Stimulated activated CD4-positive, alpha-beta T cell treated with anti-CD3 and anti-CD28 coated beads, Interleukin-4, amount 100 ng/mL, for 1 hour (primary cell): Measurements from ENCODE around the gene BCORL1.

Source experiments
- DNase-seq: peaks from one replicate; pipeline ENCODE4 v3.0.0-alpha.2; 2020

The BCORL1 gene

GRCh38 chrX:129982300-129983251, at the start of gene BCORL1:
BCORL1 (plus strand) TSS chrX:129982635; CDS start chrX:130005232, 22,597 bp downstream.
- peak; percentile 82 for DNase-seq

GRCh38 chrX:129932821-129933321, 49.6 kb upstream of the BCORL1 start:
- peak; percentile 4 for DNase-seq

- DNase-seq: no peak
Measured at GRCh38 chrX:129933700-129934099, 48.7 kb upstream of the BCORL1 start.

GRCh38 chrX:129934461-129934860, 48.0 kb upstream of the BCORL1 start:
- DNase-seq: no peak

GRCh38 chrX:129934952-129935351, 47.5 kb upstream of the BCORL1 start:
- DNase-seq: no peak

DNA sequence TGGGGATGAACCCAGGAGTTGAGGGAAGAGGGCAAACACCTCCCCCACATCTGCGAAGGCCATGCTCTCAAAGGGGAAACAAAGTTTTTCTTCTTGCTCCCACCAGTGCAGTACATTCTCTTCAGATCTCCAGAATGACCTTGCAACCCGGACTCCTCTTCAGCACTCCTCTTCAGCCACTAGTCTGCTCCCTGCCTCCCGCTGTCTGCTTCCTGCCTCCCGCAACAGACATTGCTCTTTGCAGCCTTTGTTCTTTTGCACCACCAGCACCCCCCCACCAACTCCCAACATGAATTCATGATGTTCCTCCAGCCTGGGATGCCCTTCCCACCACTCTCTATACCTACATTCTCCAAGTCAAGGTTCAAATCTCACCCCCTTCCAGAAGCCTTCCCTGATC, 44.4 kb upstream of the BCORL1 start:
- DNase-seq: no peak

GRCh38 chrX:129939986-129940385, 42.4 kb upstream of the BCORL1 start:
- no peak for DNase-seq

GRCh38 chrX:129940721-129941120, 41.7 kb upstream of the BCORL1 start:
- no peak for DNase-seq

- DNase-seq: no peak
Measured at GRCh38 chrX:129945131-129945530, 37.3 kb upstream of the BCORL1 start.

- no peak for DNase-seq
Measured at GRCh38 chrX:129953334-129953648, 29.1 kb upstream of the BCORL1 start.

- DNase-seq: no peak
Measured at GRCh38 chrX:129953881-129954280, 28.6 kb upstream of the BCORL1 start.

GRCh38 chrX:129954804-129955203, 27.6 kb upstream of the BCORL1 start:
- no peak for DNase-seq

- no peak for DNase-seq
Measured at GRCh38 chrX:129955682-129956081, 26.8 kb upstream of the BCORL1 start.

- DNase-seq: no peak
Measured at GRCh38 chrX:129956145-129956544, 26.3 kb upstream of the BCORL1 start.

GRCh38 chrX:129956765-129957164, 25.7 kb upstream of the BCORL1 start:
- no peak for DNase-seq

DNA sequence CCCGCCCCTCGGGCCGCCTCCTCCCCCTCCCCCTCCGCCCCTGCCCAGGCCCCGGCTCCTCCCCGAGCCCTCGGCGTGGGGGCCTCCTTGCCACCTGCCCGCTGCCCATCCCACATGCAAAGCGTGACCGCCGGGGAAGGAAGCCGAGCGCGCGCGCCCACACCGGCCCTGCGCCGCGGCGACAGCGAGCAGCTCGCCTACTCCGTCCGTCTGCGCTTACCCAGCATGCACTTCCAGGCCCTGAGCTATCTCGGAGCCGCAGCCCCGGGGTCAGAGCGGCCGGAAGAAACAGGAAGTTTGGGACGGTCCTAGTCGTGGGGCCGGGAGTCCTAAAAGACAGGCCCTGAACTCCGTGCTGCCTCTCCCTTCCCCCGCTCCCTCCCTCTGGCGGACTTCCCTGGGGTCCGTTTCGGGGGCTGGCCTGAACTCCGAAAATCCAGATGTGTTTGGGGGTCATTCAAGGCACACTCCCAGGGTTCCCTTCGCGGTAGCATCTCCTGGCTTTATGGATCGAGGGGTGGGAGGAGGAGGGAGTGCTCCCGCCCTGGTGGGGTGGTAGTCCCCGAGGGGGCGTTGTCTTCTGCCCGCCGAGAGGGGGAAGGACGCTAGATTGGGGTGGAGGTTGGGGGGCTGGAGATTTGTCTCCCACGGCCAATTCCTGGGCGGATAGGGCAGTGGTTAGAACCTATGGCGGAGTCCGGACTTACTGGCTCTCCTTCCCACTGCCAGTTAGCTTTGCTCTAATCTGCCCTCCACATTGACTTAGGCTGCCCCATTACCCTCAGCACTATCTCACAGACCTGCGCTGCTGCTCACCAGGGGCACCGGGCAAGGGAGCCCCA, 25.0 kb upstream of the BCORL1 start:
- peak; percentile 49 for DNase-seq

DNA sequence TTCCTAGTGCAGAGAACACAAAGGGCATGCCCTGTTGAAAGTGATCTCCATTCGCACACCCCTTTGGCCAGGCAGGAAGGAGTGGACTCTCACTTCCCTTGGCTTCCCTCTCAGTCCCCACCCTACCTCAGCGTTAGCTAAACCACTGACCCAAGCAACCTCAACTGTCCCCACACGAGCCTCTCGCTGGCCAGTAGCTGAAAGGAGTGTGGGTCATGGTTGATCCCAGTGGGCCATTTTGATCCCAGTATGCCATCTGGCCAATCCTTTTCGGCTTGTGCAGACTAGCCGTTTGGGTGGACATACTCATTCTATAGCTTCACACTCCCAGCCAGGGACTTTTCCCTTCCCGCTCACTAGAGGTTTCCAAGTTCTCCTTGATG, 24.4 kb upstream of the BCORL1 start:
- DNase-seq: no peak

GRCh38 chrX:129958814-129959492, 23.5 kb upstream of the BCORL1 start:
- no peak for DNase-seq

DNA sequence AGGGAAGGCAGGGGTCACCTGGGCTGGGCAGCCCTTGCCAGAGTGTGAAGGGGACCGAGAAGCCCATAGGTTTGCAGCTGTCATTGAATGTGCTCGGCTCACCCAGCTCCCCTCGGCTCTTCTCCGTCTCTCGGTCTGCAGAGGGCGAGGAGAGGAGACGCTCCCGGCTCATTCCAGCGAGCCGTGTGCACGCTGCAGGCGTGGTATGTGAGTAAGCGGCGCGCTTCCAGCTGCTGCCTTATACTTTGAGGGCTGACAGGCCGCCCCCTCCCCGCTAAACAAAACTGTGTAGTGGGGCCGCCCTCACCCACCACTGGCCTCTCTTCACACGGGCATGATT, 23.0 kb upstream of the BCORL1 start:
- DNase-seq: no peak

DNA sequence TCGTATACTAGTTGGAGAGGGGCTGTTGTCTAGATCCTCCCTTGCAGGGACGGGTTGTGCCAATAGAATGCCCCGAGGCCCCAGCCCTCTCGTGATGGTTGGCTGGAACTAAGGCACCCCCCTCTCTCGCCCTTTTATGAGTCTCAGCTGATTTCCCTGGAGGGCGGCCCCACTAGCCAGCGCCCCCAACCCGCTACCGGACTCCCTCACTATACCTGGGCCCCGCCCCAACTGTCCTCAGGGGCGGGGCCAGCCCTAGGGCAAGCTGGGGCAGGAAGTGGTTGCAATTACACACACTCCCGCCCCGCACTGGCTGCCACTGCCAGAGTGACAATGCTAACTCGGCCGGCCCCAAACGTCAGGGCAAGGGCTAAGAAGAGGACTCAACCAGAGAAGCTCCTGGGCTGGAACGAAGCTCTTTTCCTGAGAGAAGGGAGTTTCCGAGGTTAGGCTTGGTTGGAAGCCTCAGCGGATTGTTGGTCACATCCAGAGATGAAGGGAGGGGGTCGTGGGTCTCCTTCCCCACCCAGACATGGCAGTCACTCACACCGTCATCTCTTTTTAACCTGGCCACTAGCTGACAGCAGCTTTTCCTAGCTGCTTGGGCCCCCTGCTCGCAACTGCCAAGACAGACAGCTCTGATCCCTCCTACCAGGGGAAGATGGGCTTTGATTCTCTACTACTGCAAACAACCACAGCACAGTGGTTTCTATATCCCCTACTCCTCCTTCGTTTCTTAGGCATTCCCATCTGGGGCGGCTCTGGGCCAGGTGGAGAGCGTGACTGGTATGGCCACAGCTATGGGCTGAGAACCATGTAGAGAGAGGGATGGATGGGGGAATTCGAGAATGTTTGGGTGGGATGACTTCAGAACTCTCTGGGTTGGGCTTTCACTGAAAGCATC, 21.0 kb upstream of the BCORL1 start:
- peak; percentile 63 for DNase-seq

DNA sequence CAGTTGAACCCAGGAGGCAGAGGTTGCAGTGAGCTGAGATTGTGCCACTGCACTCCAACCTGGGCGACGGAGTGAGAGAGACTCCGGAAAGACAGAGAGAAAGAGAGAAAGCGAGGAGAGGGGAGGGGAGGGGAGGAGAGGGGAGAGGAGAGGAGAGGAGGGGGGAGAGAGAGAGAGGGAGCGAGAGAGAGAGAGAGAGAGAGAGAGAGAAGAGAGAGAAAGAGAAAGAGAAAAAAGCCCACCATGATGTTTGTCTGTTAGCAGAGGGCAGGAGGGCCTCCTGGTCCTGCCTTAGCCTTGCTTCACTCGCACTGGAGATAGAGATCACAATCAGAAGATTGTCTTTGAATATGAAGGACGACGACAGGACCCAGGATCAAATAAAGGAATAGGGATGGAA, 18.7 kb upstream of the BCORL1 start:
- no peak for DNase-seq

DNA sequence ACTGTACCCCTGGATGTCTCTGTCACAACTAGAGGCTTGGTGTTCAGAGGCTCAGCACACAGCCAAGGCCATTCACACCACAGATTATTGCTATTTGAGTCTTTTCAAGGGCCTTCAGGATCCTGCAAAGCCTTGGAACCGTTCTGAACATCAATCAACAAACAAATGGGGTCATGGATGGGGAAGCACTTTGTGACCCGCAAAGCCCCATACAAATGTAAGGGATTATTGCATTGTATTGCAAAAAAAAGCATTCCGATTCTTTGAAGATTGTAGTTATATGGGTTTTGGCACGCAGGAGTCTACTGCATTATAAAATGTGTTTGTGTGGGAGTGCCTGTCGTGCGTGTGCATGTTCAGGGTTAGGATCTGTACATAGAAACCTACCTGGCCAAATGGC, 17.3 kb upstream of the BCORL1 start:
- no peak for DNase-seq
